RWPE2 (cell line): ENCODE results near the gene C8G.
A peak's percentile ranks its signal among the peaks of the same experiment; 100 is the strongest.

Experiments used
- ATAC-seq: fragments of 200-7000 bp; cut with Tn5 transposase; 3 replicates; pipeline ENCODE4 v1.9.1; 2021; ENCODE audit warnings: low read depth
- DNase-seq: peaks from one replicate; pipeline ENCODE4 v3.0.0-alpha.2; 2020; ENCODE audit warnings: low spot score
- H3K27ac ChIP-seq: fragments of 450-650 bp; 2 replicates; pipeline ENCODE4 v1.5.1; 2017; ENCODE audit warnings: mild to moderate bottlenecking; ENCODE audit not compliant: poor library complexity, severe bottlenecking
- H3K27me3 ChIP-seq: fragments of 250-450 bp; sonication (Bioruptor Pico); 2 replicates; pipeline ENCODE4 v1.5.1; 2021; ENCODE audit warnings: mild to moderate bottlenecking, moderate library complexity; ENCODE audit not compliant: insufficient read depth, poor library complexity, severe bottlenecking
- H3K36me3 ChIP-seq: fragments of 250-450 bp; sonication (Bioruptor Pico); 2 replicates; pipeline ENCODE4 v1.5.1; 2020; ENCODE audit warnings: low read depth, mild to moderate bottlenecking, moderate library complexity
- H3K4me1 ChIP-seq: fragments of 250-450 bp; sonication (Bioruptor Pico); 2 replicates; pipeline ENCODE4 v1.5.1; 2021; ENCODE audit warnings: mild to moderate bottlenecking, moderate library complexity; ENCODE audit not compliant: insufficient read depth, poor library complexity, severe bottlenecking
- H3K4me3 ChIP-seq: fragments of 250-450 bp; sonication (Bioruptor Pico); 2 replicates; pipeline ENCODE4 v1.5.1; 2021; ENCODE audit warnings: mild to moderate bottlenecking, moderate library complexity; ENCODE audit not compliant: severe bottlenecking
- H3K9me3 ChIP-seq: fragments of 250-450 bp; sonication (Bioruptor Pico); 2 replicates; pipeline ENCODE4 v1.5.1; 2021; ENCODE audit warnings: mild to moderate bottlenecking, moderate library complexity; ENCODE audit not compliant: severe bottlenecking
- TF ChIP-seq, protein P1 (sequence below): fragments of 450-650 bp; IDR thresholded peaks from one replicate; pipeline ENCODE4 v1.5.1; 2017; ENCODE audit warnings: mild to moderate bottlenecking, moderate library complexity; ENCODE audit not compliant: poor library complexity, severe bottlenecking

Gene C8G

DNA sequence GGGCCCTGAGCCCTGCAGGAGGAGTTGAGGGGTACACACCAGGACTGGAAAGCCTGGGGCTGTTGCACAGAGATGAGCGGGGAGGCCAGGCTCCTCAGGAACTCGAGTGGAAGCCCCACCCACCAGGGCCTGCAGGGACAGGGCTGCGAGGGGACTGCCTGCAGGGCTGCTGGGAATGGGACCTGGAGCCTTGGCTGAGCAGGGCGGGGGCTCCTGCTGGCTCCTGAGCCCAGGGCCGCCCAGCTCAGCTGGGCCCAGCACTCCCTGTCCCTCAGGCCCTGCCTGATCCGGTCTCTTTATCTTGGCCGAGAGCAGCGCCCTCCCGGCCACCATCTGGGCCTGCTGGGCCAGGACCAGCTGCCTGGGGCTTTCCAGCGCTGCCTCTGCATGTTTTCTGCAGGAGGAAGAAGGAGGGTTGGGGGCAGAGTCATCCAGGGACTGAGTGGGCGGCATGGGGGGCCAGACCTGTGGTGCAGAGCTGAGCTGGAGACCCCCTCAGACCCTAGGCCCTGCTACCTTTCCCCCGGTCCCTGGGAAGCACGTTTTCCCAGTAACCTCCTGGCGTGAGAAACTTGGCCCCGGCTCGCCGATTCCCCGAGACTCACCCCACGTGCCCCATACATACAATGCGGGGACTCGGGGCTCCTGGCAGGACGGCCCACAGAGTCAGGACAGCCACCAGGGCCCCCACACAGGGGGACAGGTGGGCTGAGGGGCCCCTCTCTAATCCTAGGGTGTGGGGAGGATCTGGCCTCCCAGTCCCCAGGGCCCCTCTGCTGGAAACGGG, 16.4 kb downstream of the C8G start:
- H3K4me3 ChIP-seq = no peak overlapping the region
- H3K36me3 ChIP-seq = no peaks in the 10 kb centered on the region
- DNase-seq = no peak
- no peaks in the 10 kb centered on the region for H3K27me3 ChIP-seq
- TF ChIP-seq, protein P1, sequence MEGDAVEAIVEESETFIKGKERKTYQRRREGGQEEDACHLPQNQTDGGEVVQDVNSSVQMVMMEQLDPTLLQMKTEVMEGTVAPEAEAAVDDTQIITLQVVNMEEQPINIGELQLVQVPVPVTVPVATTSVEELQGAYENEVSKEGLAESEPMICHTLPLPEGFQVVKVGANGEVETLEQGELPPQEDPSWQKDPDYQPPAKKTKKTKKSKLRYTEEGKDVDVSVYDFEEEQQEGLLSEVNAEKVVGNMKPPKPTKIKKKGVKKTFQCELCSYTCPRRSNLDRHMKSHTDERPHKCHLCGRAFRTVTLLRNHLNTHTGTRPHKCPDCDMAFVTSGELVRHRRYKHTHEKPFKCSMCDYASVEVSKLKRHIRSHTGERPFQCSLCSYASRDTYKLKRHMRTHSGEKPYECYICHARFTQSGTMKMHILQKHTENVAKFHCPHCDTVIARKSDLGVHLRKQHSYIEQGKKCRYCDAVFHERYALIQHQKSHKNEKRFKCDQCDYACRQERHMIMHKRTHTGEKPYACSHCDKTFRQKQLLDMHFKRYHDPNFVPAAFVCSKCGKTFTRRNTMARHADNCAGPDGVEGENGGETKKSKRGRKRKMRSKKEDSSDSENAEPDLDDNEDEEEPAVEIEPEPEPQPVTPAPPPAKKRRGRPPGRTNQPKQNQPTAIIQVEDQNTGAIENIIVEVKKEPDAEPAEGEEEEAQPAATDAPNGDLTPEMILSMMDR = no peak
- ATAC-seq = peak; percentile 17; the same call in 2 of the 3 replicates
- H3K27ac ChIP-seq = no peak overlapping the region
- H3K9me3 ChIP-seq = no peaks in the 10 kb centered on the region
- no peaks in the 10 kb centered on the region for H3K4me1 ChIP-seq

DNA sequence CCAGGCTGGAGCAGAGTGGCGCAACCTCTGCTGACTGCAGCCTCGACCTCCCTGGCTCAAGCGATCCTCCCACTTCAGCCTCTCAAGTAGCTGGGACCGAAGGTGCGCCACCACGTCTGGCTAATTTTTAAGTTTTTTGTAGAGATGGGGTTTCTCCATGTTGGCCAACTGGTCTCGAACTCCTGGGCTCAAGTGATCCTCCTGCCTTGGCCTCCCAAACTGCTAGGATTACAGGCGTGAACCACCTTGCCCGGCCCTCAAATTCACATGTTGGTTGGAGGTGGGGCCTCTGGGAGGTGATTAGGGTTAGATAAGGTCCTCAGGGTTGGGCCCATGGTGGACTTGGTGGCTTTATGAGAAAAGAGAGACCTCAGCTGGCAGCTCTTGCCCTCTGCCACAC, 17.1 kb downstream of the C8G start:
- no peak for ATAC-seq
- Histone ChIP-seq H3K4me1 (no peaks in the 10 kb centered on the region), H3K4me3 (no peak overlapping the region), H3K36me3 (no peaks in the 10 kb centered on the region), H3K27ac (no peak overlapping the region), H3K9me3 (no peaks in the 10 kb centered on the region), H3K27me3 (no peaks in the 10 kb centered on the region)
- no peak for DNase-seq
- TF ChIP-seq, protein P1 = no peak

DNA sequence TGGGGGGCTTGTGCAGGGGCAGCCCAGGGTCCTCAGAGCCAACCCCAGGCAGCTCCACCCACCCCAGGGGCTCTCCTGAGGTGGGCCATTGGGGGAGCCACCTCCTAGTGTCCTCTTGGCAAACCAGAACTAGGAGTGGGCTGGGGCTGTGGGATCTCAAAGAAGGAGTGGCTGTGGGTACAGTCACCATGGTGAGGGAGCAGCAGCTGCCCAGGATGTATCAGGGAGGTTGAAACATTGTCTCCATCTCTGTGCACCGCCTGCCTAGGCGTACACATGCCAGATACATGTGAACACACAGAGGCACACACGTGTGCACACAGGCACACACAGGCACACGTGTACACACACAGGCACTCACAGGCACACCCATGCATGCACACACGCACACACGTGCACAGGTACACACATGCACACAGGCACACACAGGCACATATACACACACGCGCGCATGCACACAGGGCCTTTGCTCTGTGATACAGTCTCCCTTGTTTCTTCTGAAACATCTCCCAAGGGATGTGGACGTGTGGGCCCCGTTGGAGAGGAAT, 17.7 kb downstream of the C8G start:
- no peak for ATAC-seq
- no peak overlapping the region for H3K4me3 ChIP-seq
- H3K27ac ChIP-seq = no peak overlapping the region
- no peaks in the 10 kb centered on the region for H3K4me1 ChIP-seq
- TF ChIP-seq, protein P1 = no peak
- DNase-seq = no peak
- H3K27me3 ChIP-seq = no peaks in the 10 kb centered on the region
- H3K9me3 ChIP-seq = no peaks in the 10 kb centered on the region
- no peaks in the 10 kb centered on the region for H3K36me3 ChIP-seq

DNA sequence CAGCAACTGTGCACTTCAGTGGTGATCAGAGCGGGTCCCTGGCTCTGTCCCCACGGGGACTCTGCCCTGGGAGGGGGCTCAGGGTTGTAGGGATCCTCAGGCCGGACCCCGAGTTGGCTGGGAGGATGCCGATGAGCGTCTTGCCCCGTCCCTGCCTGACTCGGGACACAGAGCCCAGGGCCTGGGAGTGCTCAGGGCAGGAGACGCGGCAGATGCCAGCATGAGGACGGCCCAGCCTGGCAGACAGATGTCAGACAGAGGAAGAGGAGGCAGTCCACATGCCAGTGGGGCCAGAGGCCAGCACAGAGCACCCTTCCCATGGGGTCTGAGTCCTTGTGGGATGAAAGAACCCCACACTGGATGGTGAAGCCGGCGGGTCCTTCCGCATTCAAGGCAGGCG, 18.3 kb downstream of the C8G start:
- TF ChIP-seq, protein P1 = no peak
- H3K4me1 ChIP-seq = no peaks in the 10 kb centered on the region
- no peaks in the 10 kb centered on the region for H3K36me3 ChIP-seq
- H3K9me3 ChIP-seq = no peaks in the 10 kb centered on the region
- H3K27me3 ChIP-seq = no peaks in the 10 kb centered on the region
- no peak overlapping the region for H3K4me3 ChIP-seq
- ATAC-seq = no peak
- no peak for DNase-seq
- no peak overlapping the region for H3K27ac ChIP-seq

DNA sequence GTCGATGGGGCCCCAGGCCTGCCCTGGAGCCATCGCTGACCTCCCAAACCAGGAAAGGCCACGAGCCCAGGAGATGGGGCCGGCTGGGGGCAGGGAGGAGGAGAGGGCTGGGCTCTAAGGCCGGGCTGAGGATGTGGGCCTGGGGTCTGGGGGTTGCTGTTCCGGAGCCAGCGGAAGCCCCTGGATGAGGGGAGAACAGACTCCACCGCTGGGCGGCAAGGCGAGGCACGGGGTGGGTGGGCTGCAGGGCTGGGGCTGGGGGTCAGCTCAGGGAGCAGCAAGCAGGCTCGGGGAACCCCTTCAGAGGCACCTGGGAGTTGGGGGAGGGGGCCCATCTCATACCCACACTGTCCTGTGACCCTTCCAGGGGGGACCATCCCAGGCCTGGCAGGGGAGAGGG, 18.7 kb downstream of the C8G start:
- DNase-seq = no peak
- Histone ChIP-seq H3K4me3 (no peak overlapping the region), H3K27ac (no peak overlapping the region), H3K9me3 (no peaks in the 10 kb centered on the region), H3K4me1 (no peaks in the 10 kb centered on the region), H3K36me3 (no peaks in the 10 kb centered on the region), H3K27me3 (no peaks in the 10 kb centered on the region)
- TF ChIP-seq, protein P1 = no peak
- ATAC-seq = no peak
